Skeletal muscle tissue (tissue), 4 donors: ENCODE data around the gene RHOBTB1. TPM values are rescaled to one million over a fixed set of nuclear protein-coding genes. Genes with fewer than 3 reads are reported as not detected.

Source experiments
- H3K27ac ChIP-seq: one replicate; pipeline ENCODE4 v1.7.0; 2013; ENCODE audit warnings: mild to moderate bottlenecking, low read depth, low read length, inconsistent platforms
- H3K27me3 ChIP-seq, 3 donors: one replicate each; pipeline ENCODE4 v1.7.0; 2013; ENCODE audit warnings: low read length in 3 of 3; ENCODE audit not compliant: control insufficient read depth in 3 of 3, insufficient read depth in 3 of 3
- H3K36me3 ChIP-seq, 3 donors: one replicate each; pipeline ENCODE4 v1.7.0; 2013; ENCODE audit warnings: low read length in 3 of 3; ENCODE audit not compliant: control insufficient read depth in 3 of 3, insufficient read depth in 3 of 3
- H3K4me1 ChIP-seq, 3 donors: one replicate each; pipeline ENCODE4 v1.7.0; 2013; ENCODE audit warnings: low read length in 3 of 3, mild to moderate bottlenecking in 3 of 3; ENCODE audit not compliant: control insufficient read depth in 3 of 3, insufficient read depth in 3 of 3
- H3K4me3 ChIP-seq, 3 donors: one replicate each; pipeline ENCODE4 v1.7.0; 2013; ENCODE audit warnings: low read length in 3 of 3
- H3K9ac ChIP-seq, 3 donors: one replicate each; pipeline ENCODE4 v1.7.0; 2013; ENCODE audit warnings: low read length in 3 of 3, mild to moderate bottlenecking in 3 of 3, moderate library complexity in 2 of 3, low read depth in 1 of 3
- H3K9me3 ChIP-seq, 3 donors: one replicate each; pipeline ENCODE4 v1.7.0; 2013; ENCODE audit warnings: low read length in 3 of 3; ENCODE audit not compliant: control insufficient read depth in 3 of 3
- total RNA-seq: library from RNA; depleted of rRNA; stranded (reverse); fragments of >200 nt; gene quantifications from one replicate; pipeline ENCODE4 v1.2.3, GENCODE V29; 2014
- donor health status: Osteomylitis.

RHOBTB1 gene
- total RNA-seq, 1 donor from 2014 or later, result 29.2 TPM

DNA sequence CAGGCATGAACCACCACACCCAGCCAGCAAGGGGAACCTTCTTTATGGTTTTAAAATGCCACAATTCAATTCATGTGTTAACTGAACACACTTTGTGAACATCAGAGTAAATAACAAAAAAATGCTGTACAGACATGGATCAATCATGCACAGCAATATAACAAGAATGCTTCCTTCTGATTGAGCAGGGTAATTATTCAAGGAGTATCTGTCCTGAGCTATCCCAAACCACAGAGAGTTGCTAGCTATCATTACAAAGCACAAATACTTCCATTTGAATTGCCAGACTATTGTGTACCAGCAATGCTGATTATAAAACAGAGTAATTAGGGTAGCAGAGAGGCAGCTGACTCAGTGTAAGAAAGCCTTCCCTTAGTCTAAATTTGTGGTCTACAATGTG, 11.3 kb upstream of the RHOBTB1 start:
- Histone ChIP-seq H3K4me3 (no peak overlapping the region), H3K4me1 (no peaks in the 10 kb centered on the region), H3K9ac (no peak overlapping the region), H3K27me3 (no peaks in the 10 kb centered on the region), H3K9me3 (no peaks in the 10 kb centered on the region), H3K27ac (no peak overlapping the region), H3K36me3 (no peaks in the 10 kb centered on the region)

GRCh38 chr10:60954035-60954434, 10.1 kb upstream of the RHOBTB1 start:
- no peak overlapping the region for H3K4me3 ChIP-seq
- no peaks in the 10 kb centered on the region for H3K9me3 ChIP-seq
- no peak overlapping the region for H3K27ac ChIP-seq
- H3K4me1 ChIP-seq, result no peaks in the 10 kb centered on the region
- no peak overlapping the region for H3K9ac ChIP-seq
- no peaks in the 10 kb centered on the region for H3K27me3 ChIP-seq
- H3K36me3 ChIP-seq, result no peaks in the 10 kb centered on the region

GRCh38 chr10:60953420-60953819, 9.4 kb upstream of the RHOBTB1 start:
- no peak overlapping the region for H3K9ac ChIP-seq
- H3K36me3 ChIP-seq, result no peaks in the 10 kb centered on the region
- no peak overlapping the region for H3K4me3 ChIP-seq
- no peak overlapping the region for H3K27ac ChIP-seq
- no peaks in the 10 kb centered on the region for H3K27me3 ChIP-seq
- H3K9me3 ChIP-seq, result no peaks in the 10 kb centered on the region
- peaks cover 0 to 1% (median 0%) of the 10 kb centered on the region in 3 donors for H3K4me1 ChIP-seq

DNA sequence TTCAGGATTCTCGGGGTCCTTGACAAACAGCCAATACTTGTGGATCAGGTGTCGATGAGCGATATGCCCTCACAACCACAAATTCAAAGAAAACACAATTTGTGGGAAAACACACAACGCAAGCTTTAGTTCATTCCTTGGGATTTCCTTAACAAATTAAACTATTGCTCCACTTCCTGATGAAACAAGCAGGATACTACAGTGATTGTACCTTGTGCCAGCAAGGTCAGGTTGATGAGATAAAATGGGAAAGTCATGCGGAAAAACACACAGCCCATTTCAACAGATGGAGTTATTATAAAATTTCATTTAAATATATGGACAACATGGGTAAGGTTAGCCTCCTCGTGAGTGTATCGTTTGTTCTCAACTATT, 8.8 kb upstream of the RHOBTB1 start:
- no peaks in the 10 kb centered on the region for H3K9me3 ChIP-seq
- no peaks in the 10 kb centered on the region for H3K27me3 ChIP-seq
- no peaks in the 10 kb centered on the region for H3K36me3 ChIP-seq
- no peak overlapping the region for H3K9ac ChIP-seq
- H3K4me3 ChIP-seq, result no peak overlapping the region
- H3K4me1 ChIP-seq, result peaks cover 0 to 4% (median 0%) of the 10 kb centered on the region in 3 donors
- H3K27ac ChIP-seq, result no peak overlapping the region

DNA sequence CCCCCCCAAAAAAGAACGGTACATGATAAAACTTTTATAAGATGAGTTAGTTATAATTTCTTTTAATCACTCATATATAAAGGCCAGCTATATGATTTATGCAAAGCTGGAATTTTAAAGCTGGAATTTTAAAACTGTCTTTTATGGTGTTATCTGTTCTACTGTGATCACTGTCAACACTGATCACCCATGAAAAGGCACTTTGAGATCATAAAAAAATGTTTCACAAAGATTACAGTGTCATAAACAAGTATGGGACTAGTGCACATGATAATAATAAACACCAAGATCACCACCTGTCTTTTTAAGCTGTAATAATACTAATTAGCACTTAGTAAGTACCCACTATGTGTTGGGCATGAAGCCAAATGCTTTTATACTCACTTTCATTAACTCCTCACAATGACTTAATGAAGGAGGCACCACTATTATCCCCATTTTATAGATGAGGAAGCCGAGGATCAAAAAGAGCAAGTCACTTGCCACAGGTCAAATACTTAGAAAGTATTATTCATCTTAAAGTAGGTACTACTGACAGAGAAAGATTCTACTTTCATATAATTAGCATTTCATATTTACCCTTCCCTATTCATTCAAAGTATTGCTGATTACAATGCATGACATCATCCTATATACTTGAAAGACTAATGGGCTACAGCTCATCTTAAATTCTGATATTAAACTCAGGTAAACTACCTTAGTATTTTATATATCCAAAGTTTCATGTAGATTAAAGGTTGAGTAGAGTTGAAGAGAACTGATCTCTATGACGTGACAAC, 8.3 kb upstream of the RHOBTB1 start:
- Histone ChIP-seq H3K9me3 (no peaks in the 10 kb centered on the region), H3K36me3 (no peaks in the 10 kb centered on the region), H3K27ac (no peak overlapping the region), H3K27me3 (no peaks in the 10 kb centered on the region), H3K9ac (no peak overlapping the region), H3K4me1 (peaks cover 0 to 4% (median 0%) of the 10 kb centered on the region in 3 donors), H3K4me3 (no peak overlapping the region)

DNA sequence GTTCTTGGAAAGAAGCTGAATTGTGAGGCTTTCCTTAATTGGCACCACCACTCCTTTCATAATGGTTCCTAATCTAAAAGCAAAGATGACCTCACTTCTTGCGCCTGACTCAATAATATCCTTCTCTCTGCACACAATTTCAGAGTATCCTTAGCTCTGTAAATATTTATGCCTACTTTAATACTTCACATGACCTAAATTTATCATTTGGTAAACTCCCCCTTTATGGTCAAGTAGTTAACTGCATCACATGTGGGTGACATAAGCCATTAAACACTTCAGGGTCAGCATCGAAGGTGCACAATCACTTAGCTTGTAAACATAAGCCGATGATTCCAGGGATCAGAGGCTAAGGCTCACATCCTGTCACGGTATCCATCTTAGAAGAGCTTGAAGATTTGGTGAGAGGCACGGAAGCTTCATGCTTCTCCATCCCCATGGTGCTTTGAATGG, 7.3 kb upstream of the RHOBTB1 start:
- Histone ChIP-seq H3K4me1 (peaks cover 0 to 4% (median 0%) of the 10 kb centered on the region in 3 donors), H3K27ac (no peak overlapping the region), H3K4me3 (no peak overlapping the region), H3K9me3 (no peaks in the 10 kb centered on the region), H3K9ac (no peak overlapping the region), H3K36me3 (no peaks in the 10 kb centered on the region), H3K27me3 (no peaks in the 10 kb centered on the region)

DNA sequence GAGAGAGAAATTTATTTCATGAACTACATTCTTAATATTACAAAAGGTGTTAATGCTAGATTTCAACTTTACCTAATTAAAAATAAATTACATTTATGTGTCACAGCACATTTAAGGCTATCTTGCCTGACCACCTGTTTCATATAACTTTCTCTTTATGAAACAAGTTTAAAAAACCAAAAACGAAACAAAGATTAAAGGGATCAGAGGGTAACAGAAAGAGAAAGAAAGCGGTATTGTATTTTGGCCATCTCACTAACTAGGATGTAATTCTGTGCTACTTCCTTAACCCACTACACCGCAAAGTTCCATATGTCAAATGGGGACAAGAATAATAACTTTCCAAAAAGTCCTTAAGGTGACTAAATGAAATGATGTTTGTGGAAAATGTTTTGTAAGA, 6.3 kb upstream of the RHOBTB1 start:
- Histone ChIP-seq H3K9ac (no peak overlapping the region), H3K27ac (no peak overlapping the region), H3K4me1 (peaks cover 0 to 6% (median 4%) of the 10 kb centered on the region in 3 donors), H3K27me3 (no peaks in the 10 kb centered on the region), H3K4me3 (no peak overlapping the region), H3K9me3 (no peaks in the 10 kb centered on the region), H3K36me3 (no peaks in the 10 kb centered on the region)

DNA sequence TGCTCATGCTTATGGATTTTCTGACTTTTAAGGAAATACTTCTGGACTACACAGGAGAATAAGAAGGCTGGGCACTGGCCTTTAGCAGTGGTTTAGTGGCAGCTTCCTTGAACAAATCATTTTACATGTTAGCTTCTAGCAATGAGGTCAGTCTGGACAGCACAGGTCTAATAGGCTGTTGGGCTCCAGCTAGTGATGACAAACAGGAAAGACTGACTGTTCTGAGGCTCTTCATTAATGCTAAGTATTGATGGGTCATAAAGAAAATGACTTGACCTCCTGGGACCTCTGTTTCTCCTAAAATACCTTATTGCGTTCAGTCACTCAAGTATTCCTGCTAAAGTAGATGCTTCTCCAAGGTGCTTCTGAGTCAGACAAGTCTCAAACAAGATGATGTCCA, 4.9 kb upstream of the RHOBTB1 start:
- no peak overlapping the region for H3K27ac ChIP-seq
- H3K27me3 ChIP-seq, result no peaks in the 10 kb centered on the region
- peaks cover 3 to 10% (median 8%) of the 10 kb centered on the region in 3 donors for H3K4me1 ChIP-seq
- no peak overlapping the region for H3K4me3 ChIP-seq
- H3K36me3 ChIP-seq, result no peaks in the 10 kb centered on the region
- H3K9ac ChIP-seq, result no peak overlapping the region
- H3K9me3 ChIP-seq, result no peaks in the 10 kb centered on the region

- Histone ChIP-seq H3K36me3 (no peaks in the 10 kb centered on the region), H3K9ac (peak overlapping the region; percentile 94 to 99 (median 94)), H3K9me3 (no peaks in the 10 kb centered on the region), H3K4me3 (peak overlapping the region; percentile 81 to 89 (median 81)), H3K27me3 (no peaks in the 10 kb centered on the region), H3K4me1 (peaks cover 12 to 15% (median 14%) of the 10 kb centered on the region in 3 donors), H3K27ac (peak overlapping the region; percentile 94)
These were observed 919 bp upstream of the RHOBTB1 start for GRCh38 chr10:60944910-60945297.

GRCh38 chr10:60943316-60944057, 498 bp downstream of the RHOBTB1 start:
- peak overlapping the region; percentile 94 for H3K27ac ChIP-seq
- H3K4me1 ChIP-seq, result peaks cover 12 to 22% (median 16%) of the 10 kb centered on the region in 3 donors
- no peaks in the 10 kb centered on the region for H3K9me3 ChIP-seq
- peak overlapping the region; percentile 94 to 99 (median 94) for H3K9ac ChIP-seq
- H3K36me3 ChIP-seq, result no peaks in the 10 kb centered on the region
- no peaks in the 10 kb centered on the region for H3K27me3 ChIP-seq
- H3K4me3 ChIP-seq, result peak overlapping the region; percentile 81 to 94 (median 89)
